Astrocyte (in vitro differentiated cells and primary cell): Measurements from ENCODE around the gene E2F1.

Experiments
- CTCF ChIP-seq: IDR thresholded peaks from 2 replicates; pipeline ENCODE4 v1.5.1; 2011; ENCODE audit warnings: low read depth, mild to moderate bottlenecking, inconsistent platforms, low read length, moderate library complexity; ENCODE audit not compliant: insufficient read depth
- EZH2 ChIP-seq: IDR thresholded peaks from 2 replicates; pipeline ENCODE4 v1.6.1; 2012; ENCODE audit warnings: mild to moderate bottlenecking, low read length, inconsistent platforms; ENCODE audit not compliant: insufficient read depth

- no peak for TF ChIP-seq EZH2
- TF ChIP-seq CTCF, result no peak
These were observed 25.5 kb downstream of the E2F1 start for GRCh38 chr20:33660685-33661058.
